Smooth muscle cell (in vitro differentiated cells): ENCODE measurements around the gene MEST. TPM values are rescaled to one million over a fixed set of nuclear protein-coding genes. Genes with fewer than 3 reads are reported as not detected.
"Not testable (repeated sequence)": the region's sequence is repeated elsewhere in the genome, so short reads cannot be mapped to it uniquely, and the experiment has no call there.

ENCODE experiments used
- DNase-seq: peaks from one replicate; lab custom pipeline; 2025; ENCODE audit not compliant: unreplicated experiment; lab: John Stamatoyannopoulos, UW
- H2AFZ ChIP-seq: fragments of 200-600 bp; sonication (generic); 2 replicates; pipeline ENCODE4 v1.6.0; 2016; ENCODE audit warnings: antibody characterized with exemption, low read depth, mild to moderate bottlenecking
- H3F3A ChIP-seq: fragments of 200-600 bp; sonication (generic); 2 replicates; pipeline ENCODE4 v1.6.0; 2017; ENCODE audit warnings: antibody characterized with exemption, low read depth
- H3K27ac ChIP-seq: fragments of 200-600 bp; sonication (generic); 2 replicates; pipeline ENCODE4 v1.5.1; 2016; ENCODE audit warnings: low read depth, mild to moderate bottlenecking
- H3K27me3 ChIP-seq: fragments of 200-600 bp; sonication (generic); 2 replicates; pipeline ENCODE4 v1.6.1; 2016; ENCODE audit warnings: low read depth, mild to moderate bottlenecking
- H3K36me3 ChIP-seq: fragments of 200-600 bp; sonication (generic); 2 replicates; pipeline ENCODE4 v1.5.1; 2016; ENCODE audit warnings: low read depth
- H3K4me1 ChIP-seq: fragments of 200-600 bp; sonication (generic); 2 replicates; pipeline ENCODE4 v1.5.1; 2016; ENCODE audit warnings: low read depth
- H3K4me2 ChIP-seq: fragments of 200-600 bp; sonication (generic); 2 replicates; pipeline ENCODE4 v1.6.0; 2016; ENCODE audit warnings: mild to moderate bottlenecking
- H3K4me3 ChIP-seq: fragments of 200-600 bp; sonication (generic); 2 replicates; pipeline ENCODE4 v1.5.1; 2016; ENCODE audit warnings: mild to moderate bottlenecking
- H3K79me2 ChIP-seq: fragments of 200-600 bp; sonication (generic); 2 replicates; pipeline ENCODE4 v1.6.0; 2016; ENCODE audit warnings: low read depth, mild to moderate bottlenecking
- H3K9ac ChIP-seq: fragments of 200-600 bp; sonication (generic); 2 replicates; pipeline ENCODE4 v1.6.0; 2016; ENCODE audit warnings: low read depth
- H3K9me3 ChIP-seq: fragments of 200-600 bp; sonication (generic); replicated peaks from 2 replicates; pipeline ENCODE4 v1.5.1; 2016; ENCODE audit warnings: low read depth
- H4K20me1 ChIP-seq: fragments of 200-600 bp; sonication (generic); 2 replicates; pipeline ENCODE4 v1.6.0; 2016; ENCODE audit warnings: low read depth
- WGBS: methylation state at CpG from one replicate; pipeline ENCODE4 v1.1.7; 2016; ENCODE audit warnings: low lambda C conversion rate; 5-methylcytosine and 5-hydroxymethylcytosine counted together
- polyA plus RNA-seq: library from polyadenylated mRNA; unstranded; fragments of >200 nt; fragmentation: Nextera tagmentation; extraction: Ambion mirVana; gene quantifications from 2 replicates; pipeline ENCODE4 v1.2.1, GENCODE V29; 2016
- total RNA-seq: library from RNA; depleted of rRNA; stranded (reverse); fragments of >200 nt; gene quantifications from 2 replicates; pipeline ENCODE4 v1.2.3, GENCODE V29; 2014
- TF ChIP-seq, protein P1 (sequence below): fragments of 200-600 bp; sonication (generic); IDR thresholded peaks from 2 replicates; pipeline ENCODE4 v1.5.1; 2017; ENCODE audit warnings: borderline replicate concordance, mild to moderate bottlenecking, antibody characterized with exemption; ENCODE audit not compliant: insufficient read depth, poor library complexity, severe bottlenecking

Gene MEST
- total and polyA plus RNA-seq, 2 experiments from 2014 or later: 1,229 to 1,655 TPM

DNA sequence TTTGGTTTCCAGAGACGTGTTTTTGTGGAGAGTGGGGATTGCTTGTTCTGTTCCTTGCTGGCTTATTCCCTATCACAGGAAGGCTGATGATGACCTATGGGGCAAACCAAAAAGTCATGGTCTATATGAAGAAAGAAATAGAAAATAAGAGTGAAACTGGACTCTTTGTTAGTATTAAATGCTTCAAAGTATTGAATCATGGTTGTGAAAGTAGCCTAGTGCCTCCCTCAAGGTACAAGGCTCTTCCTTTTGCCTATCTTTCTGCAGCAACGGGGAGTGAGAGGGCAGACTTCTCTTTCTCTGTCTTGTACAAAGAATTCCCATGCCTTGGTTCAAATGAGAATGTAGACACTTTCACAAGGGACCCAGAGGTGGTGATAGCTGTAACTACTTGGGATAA is 9.0 kb downstream of the MEST start:
- Histone ChIP-seq H3K4me1 (no peaks in the 10 kb centered on the region), H3K4me2 (no peak overlapping the region), H3K9me3 (no peaks in the 10 kb centered on the region), H4K20me1 (peaks cover 63% of the 10 kb centered on the region), H3K4me3 (no peak overlapping the region), H3K27me3 (no peaks in the 10 kb centered on the region), H3K79me2 (peaks cover 20% of the 10 kb centered on the region), H3F3A (no peaks in the 10 kb centered on the region), H3K9ac (no peak overlapping the region), H3K36me3 (no peaks in the 10 kb centered on the region), H3K27ac (peak overlapping the region; percentile 26), H2AFZ (no peak overlapping the region)
- TF ChIP-seq, protein P1, sequence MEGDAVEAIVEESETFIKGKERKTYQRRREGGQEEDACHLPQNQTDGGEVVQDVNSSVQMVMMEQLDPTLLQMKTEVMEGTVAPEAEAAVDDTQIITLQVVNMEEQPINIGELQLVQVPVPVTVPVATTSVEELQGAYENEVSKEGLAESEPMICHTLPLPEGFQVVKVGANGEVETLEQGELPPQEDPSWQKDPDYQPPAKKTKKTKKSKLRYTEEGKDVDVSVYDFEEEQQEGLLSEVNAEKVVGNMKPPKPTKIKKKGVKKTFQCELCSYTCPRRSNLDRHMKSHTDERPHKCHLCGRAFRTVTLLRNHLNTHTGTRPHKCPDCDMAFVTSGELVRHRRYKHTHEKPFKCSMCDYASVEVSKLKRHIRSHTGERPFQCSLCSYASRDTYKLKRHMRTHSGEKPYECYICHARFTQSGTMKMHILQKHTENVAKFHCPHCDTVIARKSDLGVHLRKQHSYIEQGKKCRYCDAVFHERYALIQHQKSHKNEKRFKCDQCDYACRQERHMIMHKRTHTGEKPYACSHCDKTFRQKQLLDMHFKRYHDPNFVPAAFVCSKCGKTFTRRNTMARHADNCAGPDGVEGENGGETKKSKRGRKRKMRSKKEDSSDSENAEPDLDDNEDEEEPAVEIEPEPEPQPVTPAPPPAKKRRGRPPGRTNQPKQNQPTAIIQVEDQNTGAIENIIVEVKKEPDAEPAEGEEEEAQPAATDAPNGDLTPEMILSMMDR: no peak
- no peak for DNase-seq
- WGBS: 100% methylated on average over 2 of the region's 2 CpGs

DNA sequence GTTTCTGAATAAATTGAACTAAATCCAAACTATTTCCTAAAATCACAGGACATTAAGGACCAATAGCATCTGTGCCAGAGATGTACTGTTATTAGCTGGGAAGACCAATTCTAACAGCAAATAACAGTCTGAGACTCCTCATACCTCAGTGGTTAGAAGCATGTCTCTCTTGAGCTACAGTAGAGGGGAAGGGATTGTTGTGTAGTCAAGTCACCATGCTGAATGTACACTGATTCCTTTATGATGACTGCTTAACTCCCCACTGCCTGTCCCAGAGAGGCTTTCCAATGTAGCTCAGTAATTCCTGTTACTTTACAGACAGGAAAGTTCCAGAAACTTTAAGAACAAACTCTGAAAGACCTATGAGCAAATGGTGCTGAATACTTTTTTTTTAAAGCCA is 13.9 kb downstream of the MEST start:
- Histone ChIP-seq H3K27me3 (no peaks in the 10 kb centered on the region), H3K4me3 (no peak overlapping the region), H2AFZ (no peak overlapping the region), H3K27ac (no peak overlapping the region), H4K20me1 (peaks cover 22% of the 10 kb centered on the region), H3K9me3 (no peaks in the 10 kb centered on the region), H3F3A (no peaks in the 10 kb centered on the region), H3K4me2 (no peak overlapping the region), H3K4me1 (no peaks in the 10 kb centered on the region), H3K9ac (no peak overlapping the region), H3K79me2 (no peaks in the 10 kb centered on the region), H3K36me3 (peaks cover 4% of the 10 kb centered on the region)
- TF ChIP-seq, protein P1: no peak
- no peak for DNase-seq

DNA sequence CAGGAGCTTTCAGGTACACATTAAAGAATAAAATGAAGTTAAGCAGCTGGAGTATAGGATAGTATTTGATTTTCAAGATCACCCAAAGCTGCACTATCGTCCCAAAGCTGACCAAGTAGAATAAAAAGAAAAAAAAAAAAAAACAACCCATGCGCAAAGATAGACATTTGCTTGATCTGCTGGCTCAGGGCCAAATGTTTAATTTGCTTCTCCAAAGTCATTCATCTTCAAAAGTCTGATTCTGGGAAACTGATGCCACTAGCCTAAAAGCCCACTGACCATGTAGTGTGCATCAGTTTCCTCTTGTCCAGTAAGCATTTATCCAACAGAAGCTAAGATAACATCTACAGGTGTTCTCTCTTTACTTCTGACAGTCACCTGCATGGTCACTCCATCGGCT is 14.5 kb downstream of the MEST start:
- H3K79me2 ChIP-seq: no peaks in the 10 kb centered on the region
- H3K4me2 ChIP-seq: no peak overlapping the region
- no peak overlapping the region for H3K4me3 ChIP-seq
- over 99% methylated on average over 3 of the region's 3 CpGs for WGBS
- H3K9me3 ChIP-seq: no peaks in the 10 kb centered on the region
- H3K36me3 ChIP-seq: peaks cover 4% of the 10 kb centered on the region
- H3K9ac ChIP-seq: no peak overlapping the region
- no peak overlapping the region for H3K27ac ChIP-seq
- TF ChIP-seq, protein P1: no peak
- no peaks in the 10 kb centered on the region for H3F3A ChIP-seq
- no peak overlapping the region for H2AFZ ChIP-seq
- DNase-seq: no peak
- peaks cover 16% of the 10 kb centered on the region for H4K20me1 ChIP-seq
- H3K4me1 ChIP-seq: no peaks in the 10 kb centered on the region
- H3K27me3 ChIP-seq: no peaks in the 10 kb centered on the region

DNA sequence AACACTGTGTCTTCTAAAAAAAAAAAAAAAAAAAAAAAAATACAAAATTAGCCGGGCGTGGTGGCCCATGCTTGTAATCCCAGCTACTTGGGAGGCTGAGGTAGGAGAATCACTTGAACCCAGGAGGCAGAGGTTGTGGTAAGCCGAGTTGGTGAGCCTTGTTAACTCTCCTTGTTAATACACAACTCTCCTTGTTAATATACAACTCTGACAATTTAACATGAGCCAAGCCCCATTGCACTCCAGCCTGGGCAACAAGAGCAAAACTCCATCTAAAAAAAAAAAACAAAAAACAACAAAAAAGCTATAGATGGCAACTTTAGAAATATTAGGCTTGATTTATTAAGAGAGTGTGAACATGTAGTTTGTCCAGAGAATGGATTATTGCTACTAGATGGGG is 20.2 kb downstream of the MEST start:
- not testable (repeated sequence) for H3K4me1 ChIP-seq, H2AFZ ChIP-seq, H3K36me3 ChIP-seq, H3K79me2 ChIP-seq, H3K27ac ChIP-seq, H3K9me3 ChIP-seq, DNase-seq, H3F3A ChIP-seq, H3K27me3 ChIP-seq, H3K9ac ChIP-seq, H3K4me2 ChIP-seq, H3K4me3 ChIP-seq, H4K20me1 ChIP-seq
- WGBS: 100% methylated on average over 3 of the region's 3 CpGs
